Dendritic cell treated with granulocyte-macrophage colony-stimulating factor and Interleukin-4, amounts not matched to agents 40 ng/mL and 50 ng/mL, for 4 days (primary cell): Measurements from ENCODE around the gene OR6N2.

Experiments used
- H3K27ac Mint-ChIP-seq: one replicate; pipeline ENCODE4 v1.8.0; 2022; ENCODE audit warnings: mild to moderate bottlenecking, mixed read lengths
- H3K27me3 Mint-ChIP-seq: one replicate; pipeline ENCODE4 v1.8.0; 2022; ENCODE audit warnings: mild to moderate bottlenecking, mixed read lengths
- H3K36me3 Mint-ChIP-seq: one replicate; pipeline ENCODE4 v1.8.0; 2022; ENCODE audit warnings: low read depth, mixed read lengths
- H3K4me1 Mint-ChIP-seq: one replicate; pipeline ENCODE4 v1.8.0; 2022; ENCODE audit warnings: low read depth, mixed read lengths
- H3K4me3 Mint-ChIP-seq: one replicate; pipeline ENCODE4 v1.8.0; 2022; ENCODE audit warnings: mild to moderate bottlenecking, moderate library complexity, mixed read lengths
- H3K9me3 Mint-ChIP-seq: one replicate; pipeline ENCODE4 v1.8.0; 2022; ENCODE audit warnings: mixed read lengths
- intact Hi-C: fragments of 100-400 bp; cut with micrococcal nuclease; formaldehyde crosslinking; loops from one replicate; pipeline ENCODE4 v1.15.0; 2022

Gene OR6N2, protein sequence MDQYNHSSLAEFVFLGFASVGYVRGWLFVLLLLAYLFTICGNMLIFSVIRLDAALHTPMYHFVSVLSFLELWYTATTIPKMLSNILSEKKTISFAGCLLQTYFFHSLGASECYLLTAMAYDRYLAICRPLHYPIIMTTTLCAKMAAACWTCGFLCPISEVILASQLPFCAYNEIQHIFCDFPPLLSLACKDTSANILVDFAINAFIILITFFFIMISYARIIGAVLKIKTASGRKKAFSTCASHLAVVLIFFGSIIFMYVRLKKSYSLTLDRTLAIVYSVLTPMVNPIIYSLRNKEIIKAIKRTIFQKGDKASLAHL

DNA sequence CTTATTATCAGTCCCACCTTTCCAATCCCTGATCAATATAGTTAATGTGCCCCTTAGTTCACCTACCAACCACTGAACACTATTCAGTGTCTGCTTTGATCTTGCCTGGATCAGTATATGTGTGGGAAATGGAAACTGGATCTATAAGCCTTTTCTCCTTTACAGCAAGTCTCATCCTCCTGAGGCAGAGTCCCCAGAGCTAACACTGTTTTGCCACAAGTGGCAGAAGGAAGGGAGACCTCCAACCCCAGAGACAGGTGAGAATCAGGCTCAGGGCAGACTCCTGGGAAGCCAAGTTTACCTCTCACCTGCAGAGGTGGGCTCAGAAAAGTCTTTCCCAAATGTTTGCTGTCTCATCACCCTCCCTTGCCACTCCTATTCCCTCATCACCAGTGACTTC is at the start of gene OR6N2:
OR6N2 (minus strand) TSS at position 101 of the 400 bp plus-strand sequence. CDS start 3,569 bp downstream, outside the sequence.
- Mint-ChIP-seq H3K36me3 (no peaks in the 10 kb centered on the region), H3K4me3 (no peak within 1 kb of the TSS), H3K27ac (no peak within 1 kb of the TSS), H3K27me3 (no peaks in the 10 kb centered on the region), H3K9me3 (peaks cover 20% of the 10 kb centered on the region), H3K4me1 (peaks cover 14% of the 10 kb centered on the region)
- intact Hi-C loops, result no loop called here

DNA sequence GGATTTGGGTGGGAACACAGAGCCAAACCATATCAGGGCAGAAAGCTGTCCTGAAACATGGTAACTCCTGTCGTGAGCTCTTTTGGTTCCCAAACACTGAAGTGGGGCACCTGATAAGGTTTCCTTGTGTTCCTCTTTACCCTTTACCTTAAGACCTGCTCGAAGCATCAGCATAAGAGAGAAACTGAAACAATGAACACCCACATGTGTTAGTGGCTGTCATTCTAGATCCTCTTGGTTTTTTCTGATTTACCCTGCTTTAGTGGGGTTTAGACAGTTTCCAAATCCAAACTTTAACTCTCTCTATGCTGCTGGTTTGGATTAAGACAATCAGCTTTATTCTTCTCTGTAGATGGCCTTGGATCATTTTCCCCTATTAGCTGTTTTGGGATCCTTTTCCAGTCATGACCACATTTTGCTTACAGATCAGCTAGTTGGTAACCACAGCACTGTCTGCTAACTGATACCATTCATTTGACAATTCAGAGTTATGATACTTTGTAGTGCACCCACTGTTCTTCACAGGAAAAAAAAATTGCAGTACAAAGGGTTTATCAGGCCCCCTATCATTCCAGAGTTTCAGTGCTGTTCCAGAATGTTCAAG is 49.2 kb upstream of the OR6N2 start:
- peaks cover 27% of the 10 kb centered on the region for H3K9me3 Mint-ChIP-seq
- H3K4me3 Mint-ChIP-seq, result peak overlapping the region; percentile 20
- H3K4me1 Mint-ChIP-seq, result peaks cover 35% of the 10 kb centered on the region
- H3K27me3 Mint-ChIP-seq, result no peaks in the 10 kb centered on the region
- peaks cover 26% of the 10 kb centered on the region for H3K36me3 Mint-ChIP-seq
- H3K27ac Mint-ChIP-seq, result peak overlapping the region; percentile 83
- intact Hi-C loops, result loop anchor here (5.0 to 10.0 kb wide), 2 partner anchors 175 to 178 kb away; partner anchors contain the start of gene IFI16

DNA sequence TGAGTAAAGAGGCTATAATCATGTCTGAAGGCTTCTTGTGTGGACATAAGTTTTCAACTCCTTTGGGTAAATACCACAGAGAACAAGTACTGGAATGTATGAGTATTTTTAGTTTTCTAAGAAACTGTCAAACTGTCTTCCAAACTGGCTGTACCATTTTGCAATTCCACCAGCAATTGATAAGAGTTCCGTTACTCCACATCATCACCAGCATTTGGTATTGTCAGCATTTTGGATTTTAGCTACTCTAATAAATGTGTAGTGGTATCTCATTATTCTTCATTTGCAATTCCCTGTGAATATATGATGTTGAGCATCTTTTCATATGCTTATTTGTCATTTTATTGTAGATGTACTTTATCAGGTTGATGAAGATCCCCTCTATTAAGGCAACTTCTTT is 40.7 kb upstream of the OR6N2 start:
- Mint-ChIP-seq H3K4me1 (peaks cover 49% of the 10 kb centered on the region), H3K27me3 (no peaks in the 10 kb centered on the region), H3K36me3 (no peaks in the 10 kb centered on the region), H3K9me3 (no peaks in the 10 kb centered on the region), H3K4me3 (no peak overlapping the region), H3K27ac (no peak overlapping the region)
- intact Hi-C loops, result no loop called here

GRCh38 chr1:158819461-158820443 is 38.7 kb upstream of the OR6N2 start:
- Mint-ChIP-seq H3K27me3 (no peaks in the 10 kb centered on the region), H3K9me3 (no peaks in the 10 kb centered on the region), H3K36me3 (no peaks in the 10 kb centered on the region), H3K27ac (peak overlapping the region; percentile 82), H3K4me1 (peaks cover 52% of the 10 kb centered on the region), H3K4me3 (no peak overlapping the region)
- intact Hi-C loops, result loop anchor here (10.0 kb wide), 1 partner anchor 255 kb away; the partner anchor contains the start of gene AIM2

GRCh38 chr1:158818975-158819431 is 38.0 kb upstream of the OR6N2 start:
- H3K36me3 Mint-ChIP-seq, result no peaks in the 10 kb centered on the region
- peak overlapping the region; percentile 82 for H3K27ac Mint-ChIP-seq
- H3K4me1 Mint-ChIP-seq, result peaks cover 53% of the 10 kb centered on the region
- no peaks in the 10 kb centered on the region for H3K27me3 Mint-ChIP-seq
- no peak overlapping the region for H3K4me3 Mint-ChIP-seq
- intact Hi-C loops, result loop anchor here (10.0 kb wide), 1 partner anchor 256 kb away; the partner anchor contains the start of gene AIM2
- H3K9me3 Mint-ChIP-seq, result no peaks in the 10 kb centered on the region

DNA sequence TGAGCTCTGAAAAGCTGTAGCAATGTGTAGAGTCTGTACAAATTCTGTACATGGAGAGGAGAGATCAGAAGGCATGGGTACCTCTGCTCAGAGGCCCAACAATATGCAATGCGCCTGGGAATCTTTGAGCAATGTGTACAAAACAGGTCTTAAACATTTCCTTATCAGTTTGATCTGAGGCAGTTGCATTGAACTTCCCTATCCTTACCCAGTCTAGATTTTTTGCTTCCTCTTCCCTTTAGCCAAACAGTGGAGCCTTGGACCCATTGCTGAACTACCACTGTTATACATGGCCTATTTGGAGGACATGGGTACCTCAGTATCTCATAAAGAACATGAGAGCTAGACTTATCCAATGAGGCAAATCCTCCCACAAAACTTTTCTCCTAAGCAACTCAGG is 37.6 kb upstream of the OR6N2 start:
- Mint-ChIP-seq H3K4me1 (peaks cover 53% of the 10 kb centered on the region), H3K27me3 (no peaks in the 10 kb centered on the region), H3K9me3 (no peaks in the 10 kb centered on the region), H3K4me3 (no peak overlapping the region), H3K36me3 (no peaks in the 10 kb centered on the region), H3K27ac (peak overlapping the region; percentile 82)
- intact Hi-C loops, result loop anchor here (10.0 kb wide), 1 partner anchor 256 kb away; the partner anchor contains the start of gene AIM2

- Mint-ChIP-seq H3K4me1 (peaks cover 68% of the 10 kb centered on the region), H3K36me3 (no peaks in the 10 kb centered on the region)
Measured at GRCh38 chr1:158814970-158815369, 34.0 kb upstream of the OR6N2 start.

GRCh38 chr1:158813164-158813563 is 32.2 kb upstream of the OR6N2 start:
- Mint-ChIP-seq H3K36me3 (no peaks in the 10 kb centered on the region), H3K9me3 (no peaks in the 10 kb centered on the region), H3K27me3 (no peaks in the 10 kb centered on the region), H3K4me1 (peaks cover 67% of the 10 kb centered on the region), H3K4me3 (peak overlapping the region; percentile 17), H3K27ac (peak overlapping the region; percentile 81)
- intact Hi-C loops, result loop anchor here (10.0 kb wide), 1 partner anchor 262 kb away; the partner anchor contains the start of gene AIM2

More at GRCh38 chr1:158814970-158815369, 34.0 kb upstream of the OR6N2 start:
- Mint-ChIP-seq H3K4me3 (no peak overlapping the region), H3K9me3 (no peaks in the 10 kb centered on the region), H3K27ac (no peak overlapping the region), H3K27me3 (no peaks in the 10 kb centered on the region)
- intact Hi-C loops, result loop anchor here (10.0 kb wide), 1 partner anchor 260 kb away; the partner anchor contains the start of gene AIM2

DNA sequence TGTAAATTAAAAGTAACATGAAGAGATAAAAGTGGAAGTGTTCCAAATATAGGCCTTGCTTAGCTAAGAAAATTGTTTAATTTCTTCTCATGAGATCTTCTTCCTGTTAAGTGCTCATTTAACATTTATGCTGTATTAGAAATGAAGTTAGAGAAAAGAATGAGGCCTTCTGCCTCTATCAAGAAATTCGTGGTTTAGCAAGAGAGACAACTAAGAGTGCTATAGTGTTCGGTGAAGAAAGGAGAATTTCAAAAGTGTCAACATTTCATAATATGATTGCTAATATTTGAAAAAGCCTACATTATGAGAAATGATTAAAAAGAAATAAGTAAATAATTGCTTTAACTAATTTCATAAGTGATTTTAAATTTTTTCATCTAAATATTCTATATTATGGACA is 31.3 kb upstream of the OR6N2 start:
- peaks cover 66% of the 10 kb centered on the region for H3K4me1 Mint-ChIP-seq
- no peaks in the 10 kb centered on the region for H3K27me3 Mint-ChIP-seq
- H3K36me3 Mint-ChIP-seq, result no peaks in the 10 kb centered on the region
- H3K9me3 Mint-ChIP-seq, result no peaks in the 10 kb centered on the region
- intact Hi-C loops, result loop anchor here (10.0 kb wide), 1 partner anchor 262 kb away; the partner anchor contains the start of gene AIM2
- peak overlapping the region; percentile 90 for H3K27ac Mint-ChIP-seq
- H3K4me3 Mint-ChIP-seq, result no peak overlapping the region

GRCh38 chr1:158810311-158810710 is 29.3 kb upstream of the OR6N2 start:
- H3K27ac Mint-ChIP-seq, result peak overlapping the region; percentile 90
- intact Hi-C loops, result loop anchor here (10.0 kb wide), 1 partner anchor 264 kb away; the partner anchor contains the start of gene AIM2
- peak overlapping the region; percentile 55 for H3K4me3 Mint-ChIP-seq
- peaks cover 78% of the 10 kb centered on the region for H3K4me1 Mint-ChIP-seq
- no peaks in the 10 kb centered on the region for H3K27me3 Mint-ChIP-seq
- H3K9me3 Mint-ChIP-seq, result no peaks in the 10 kb centered on the region
- no peaks in the 10 kb centered on the region for H3K36me3 Mint-ChIP-seq

DNA sequence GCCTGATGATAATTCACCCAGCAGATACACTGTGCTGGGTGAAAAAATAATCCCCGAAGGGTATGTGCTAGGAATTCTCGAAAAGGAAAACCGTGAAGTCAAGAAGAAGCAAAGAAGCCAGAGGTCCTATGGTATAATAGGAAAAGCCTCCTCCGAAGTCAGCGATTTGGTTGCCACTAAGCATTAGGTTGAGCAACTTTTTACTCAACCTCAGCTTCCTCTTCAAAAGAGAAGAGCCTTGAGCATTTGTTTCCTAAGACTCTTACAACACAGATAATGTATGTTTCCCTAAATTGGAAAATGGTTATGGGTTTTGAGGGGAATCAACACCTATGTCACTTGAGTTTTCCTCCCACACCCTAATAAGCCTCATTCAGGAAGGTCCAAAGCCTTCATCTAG is 28.9 kb upstream of the OR6N2 start:
- H3K27me3 Mint-ChIP-seq, result no peaks in the 10 kb centered on the region
- peaks cover 76% of the 10 kb centered on the region for H3K4me1 Mint-ChIP-seq
- H3K27ac Mint-ChIP-seq, result peak overlapping the region; percentile 90
- intact Hi-C loops, result loop anchor here (10.0 kb wide), 1 partner anchor 265 kb away; the partner anchor contains the start of gene AIM2
- peak overlapping the region; percentile 69 for H3K4me3 Mint-ChIP-seq
- no peaks in the 10 kb centered on the region for H3K36me3 Mint-ChIP-seq
- no peaks in the 10 kb centered on the region for H3K9me3 Mint-ChIP-seq

- Mint-ChIP-seq H3K4me1 (peaks cover 74% of the 10 kb centered on the region), H3K27me3 (no peaks in the 10 kb centered on the region), H3K4me3 (peak overlapping the region; percentile 69), H3K27ac (peak overlapping the region; percentile 90), H3K9me3 (no peaks in the 10 kb centered on the region), H3K36me3 (no peaks in the 10 kb centered on the region)
- intact Hi-C loops, result no loop called here
Measured at GRCh38 chr1:158809256-158809655, 28.3 kb upstream of the OR6N2 start.

DNA sequence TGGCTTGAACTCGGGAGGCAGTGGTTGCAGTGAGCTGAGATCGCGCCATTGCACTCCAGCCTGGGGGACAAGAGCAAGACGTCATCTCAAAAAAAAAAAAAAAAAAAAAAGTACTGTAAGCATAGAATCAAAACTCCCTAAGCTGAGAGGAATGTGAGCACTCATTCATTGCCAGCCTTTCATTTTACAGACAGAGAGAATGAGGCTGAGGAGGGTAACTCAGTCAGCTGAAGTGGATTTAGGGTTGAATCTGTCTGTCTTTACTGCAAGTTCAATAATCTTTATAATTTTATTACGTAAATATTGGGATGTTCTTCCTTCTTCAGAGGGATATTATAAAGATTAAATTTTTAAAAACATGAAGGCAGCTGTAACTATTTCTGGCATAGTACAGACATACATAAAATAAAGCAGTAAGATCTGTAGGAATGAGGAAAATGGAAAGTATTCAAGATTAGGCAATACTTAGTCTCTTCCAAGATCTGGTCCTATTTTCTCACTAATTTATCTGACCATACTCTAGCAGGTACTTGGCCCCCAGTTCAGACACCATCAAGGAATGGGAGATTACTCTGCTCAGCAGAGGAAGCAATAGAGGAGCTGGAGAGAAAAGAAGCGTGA is 26.0 kb upstream of the OR6N2 start:
- Mint-ChIP-seq H3K27ac (no peak overlapping the region), H3K27me3 (no peaks in the 10 kb centered on the region), H3K36me3 (no peaks in the 10 kb centered on the region), H3K4me1 (peaks cover 82% of the 10 kb centered on the region), H3K4me3 (no peak overlapping the region), H3K9me3 (no peaks in the 10 kb centered on the region)
- intact Hi-C loops, result no loop called here
